Measurements from ENCODE around the gene TP63.
"Not testable (repeated sequence)": the region's sequence is repeated elsewhere in the genome, so short reads cannot be mapped to it uniquely, and the experiment has no call there.

Gene TP63

DNA sequence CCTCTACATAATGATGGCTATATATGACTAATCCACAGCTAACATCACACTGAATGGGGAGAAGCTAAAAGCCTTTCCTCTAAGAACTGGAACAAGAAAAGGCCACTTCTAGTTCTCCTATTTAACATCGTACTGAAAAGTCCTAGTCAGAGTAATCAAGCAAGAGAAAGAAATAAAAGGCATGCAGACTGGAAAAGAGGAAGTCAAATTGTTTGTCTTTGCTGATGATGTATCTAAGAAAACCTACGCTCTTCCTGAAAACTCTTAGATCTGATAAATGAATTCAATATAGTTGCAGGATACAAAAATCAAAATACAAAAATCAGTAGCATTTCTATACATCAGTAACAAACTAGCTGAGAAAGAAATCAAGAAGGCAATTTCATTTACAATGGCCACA, 116.9 kb downstream of the TP63 start:
- DNase-seq (ENCODE audit: extremely low read depth, low read depth), result no peak
- no peak for TF ChIP-seq CTCF (IDR thresholded peaks at IDR 0.05; ENCODE audit: low read depth, low read length)

GRCh38 chr3:189750972-189751371, 119.8 kb downstream of the TP63 start:
- DNase-seq (ENCODE audit: extremely low read depth, low read depth), result not testable (repeated sequence)

DNA sequence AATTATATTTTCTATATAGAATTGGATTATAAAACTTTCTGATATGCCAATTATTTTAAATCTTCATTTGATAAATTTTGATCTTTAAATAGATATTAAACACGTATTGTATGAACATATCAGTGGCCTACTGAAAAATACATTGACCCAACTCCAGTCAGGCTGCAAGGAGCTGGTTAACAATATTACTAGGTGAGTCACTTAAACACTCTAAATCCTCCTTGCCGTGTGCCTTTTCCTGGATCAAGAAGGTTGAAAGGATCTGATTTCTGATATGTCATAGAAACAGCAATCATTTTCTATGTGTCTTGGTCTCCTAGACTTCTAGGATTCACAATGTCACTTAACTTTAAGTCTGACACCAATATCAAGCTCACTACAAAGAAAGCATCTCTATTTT, 123.2 kb downstream of the TP63 start:
- no peak for TF ChIP-seq CTCF (IDR thresholded peaks at IDR 0.05; ENCODE audit: low read depth, low read length)

GRCh38 chr3:189756582-189757078, 125.4 kb downstream of the TP63 start:
- TF ChIP-seq CTCF (IDR thresholded peaks at IDR 0.05; ENCODE audit: low read depth, low read length), result no peak
- DNase-seq (ENCODE audit: extremely low read depth, low read depth), result no peak

More for the DNA sequence above, 123.2 kb downstream of the TP63 start:
- DNase-seq (ENCODE audit: extremely low read depth, low read depth), result no peak

DNA sequence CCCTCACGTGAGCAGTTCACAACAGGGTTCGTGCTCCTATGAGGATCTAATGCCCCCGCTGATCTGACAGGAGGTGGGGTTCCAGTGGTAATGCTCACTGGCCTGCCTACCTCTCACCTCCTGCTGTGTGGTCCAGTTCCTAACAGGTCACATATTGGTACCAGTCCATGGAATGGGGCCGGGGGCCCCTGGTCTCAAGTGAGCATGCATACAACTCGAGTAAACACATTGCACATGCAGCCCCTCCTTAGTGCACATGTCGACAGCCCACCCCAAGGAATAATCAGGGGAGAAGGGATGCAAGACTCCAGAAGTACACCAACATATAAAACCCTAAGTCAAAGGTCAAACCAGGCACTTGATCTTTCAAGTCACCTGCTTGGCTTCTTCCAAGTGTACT, 127.0 kb downstream of the TP63 start:
- no peak for DNase-seq (ENCODE audit: extremely low read depth, low read depth)
- TF ChIP-seq CTCF (IDR thresholded peaks at IDR 0.05; ENCODE audit: low read depth, low read length), result no peak

GRCh38 chr3:189766416-189766815, 135.2 kb downstream of the TP63 start:
- no peak for DNase-seq (ENCODE audit: extremely low read depth, low read depth)
- no peak for TF ChIP-seq CTCF (IDR thresholded peaks at IDR 0.05; ENCODE audit: low read depth, low read length)

DNA sequence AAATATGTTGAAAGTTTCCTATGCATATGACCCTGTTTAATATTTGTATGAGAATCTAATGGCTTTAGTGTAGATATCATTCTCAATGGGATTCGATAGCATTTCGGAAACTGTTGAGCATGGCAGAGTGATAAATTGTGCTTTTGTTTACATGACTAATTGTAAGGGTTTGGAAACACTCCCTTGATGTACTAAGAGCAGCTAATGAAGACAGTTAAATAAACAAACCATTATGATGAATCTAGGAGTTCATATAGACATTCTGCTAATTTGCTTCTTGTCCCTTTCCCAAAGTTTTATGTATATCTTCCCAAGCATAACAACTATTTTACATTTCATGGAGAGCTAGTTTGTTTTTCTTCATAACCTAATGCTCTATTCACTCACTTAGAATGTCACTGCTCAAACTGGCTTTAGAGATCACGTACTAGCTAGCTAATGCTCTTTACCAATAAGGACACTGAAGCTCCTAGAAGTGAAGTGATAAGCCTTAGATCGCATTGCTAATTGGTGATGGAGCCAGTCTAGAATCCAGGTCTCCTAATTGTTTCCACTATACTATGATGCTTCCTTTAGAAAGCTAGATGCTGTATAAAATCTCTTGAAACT, 140.8 kb downstream of the TP63 start:
- no peak for DNase-seq (ENCODE audit: extremely low read depth, low read depth)
- TF ChIP-seq CTCF (IDR thresholded peaks at IDR 0.05; ENCODE audit: low read depth, low read length), result no peak

DNA sequence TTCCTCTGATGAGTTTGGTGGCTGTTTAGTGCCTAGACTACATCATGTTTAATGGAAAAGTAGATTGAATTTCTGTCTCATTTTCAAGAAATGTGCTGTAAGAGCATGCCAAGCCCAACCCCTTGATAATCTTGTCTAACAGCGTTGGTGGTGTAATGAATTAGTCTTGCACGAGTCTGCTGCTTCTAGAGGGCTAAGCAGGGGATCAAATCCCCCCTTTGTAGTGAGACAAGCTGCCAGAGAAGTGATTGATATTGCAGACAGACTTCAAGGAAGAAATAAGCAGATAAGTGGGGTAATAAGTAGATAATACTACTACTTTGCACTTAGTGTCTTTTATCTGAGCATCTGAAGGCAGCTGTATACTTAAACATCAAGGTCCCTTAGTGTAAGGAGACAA, 141.4 kb downstream of the TP63 start:
- no peak for DNase-seq (ENCODE audit: extremely low read depth, low read depth)
- TF ChIP-seq CTCF (IDR thresholded peaks at IDR 0.05; ENCODE audit: low read depth, low read length), result no peak

Measured in AG09319 (cell line).